HG02623 (cell line): ENCODE measurements around the gene ATF3.
A peak's percentile ranks its signal among the peaks of the same experiment; 100 is the strongest.

Experiments used
- ATAC-seq: cut with Tn5 transposase; IDR thresholded peaks from one replicate; pipeline ENCODE4 v1.9.1; 2021; ENCODE audit warnings: moderate library complexity; ENCODE audit not compliant: unreplicated experiment

ATF3 gene

GRCh38 chr1:212586206-212587015 is 22.1 kb upstream of the ATF3 start:
- peak; percentile 93 for ATAC-seq

- no peak for ATAC-seq
These were observed 21.3 kb upstream of the ATF3 start for GRCh38 chr1:212587016-212587887.

- ATAC-seq = no peak
These were observed 20.6 kb upstream of the ATF3 start for GRCh38 chr1:212587888-212588510.

GRCh38 chr1:212589446-212589845 is 19.1 kb upstream of the ATF3 start:
- no peak for ATAC-seq

- no peak for ATAC-seq
These were observed 16.6 kb upstream of the ATF3 start for GRCh38 chr1:212591922-212592321.

- ATAC-seq = no peak
These were observed 14.7 kb upstream of the ATF3 start for GRCh38 chr1:212593821-212594251.

GRCh38 chr1:212594640-212595039 is 13.9 kb upstream of the ATF3 start:
- no peak for ATAC-seq

- no peak for ATAC-seq
These were observed 13.3 kb upstream of the ATF3 start for GRCh38 chr1:212595229-212595628.

DNA sequence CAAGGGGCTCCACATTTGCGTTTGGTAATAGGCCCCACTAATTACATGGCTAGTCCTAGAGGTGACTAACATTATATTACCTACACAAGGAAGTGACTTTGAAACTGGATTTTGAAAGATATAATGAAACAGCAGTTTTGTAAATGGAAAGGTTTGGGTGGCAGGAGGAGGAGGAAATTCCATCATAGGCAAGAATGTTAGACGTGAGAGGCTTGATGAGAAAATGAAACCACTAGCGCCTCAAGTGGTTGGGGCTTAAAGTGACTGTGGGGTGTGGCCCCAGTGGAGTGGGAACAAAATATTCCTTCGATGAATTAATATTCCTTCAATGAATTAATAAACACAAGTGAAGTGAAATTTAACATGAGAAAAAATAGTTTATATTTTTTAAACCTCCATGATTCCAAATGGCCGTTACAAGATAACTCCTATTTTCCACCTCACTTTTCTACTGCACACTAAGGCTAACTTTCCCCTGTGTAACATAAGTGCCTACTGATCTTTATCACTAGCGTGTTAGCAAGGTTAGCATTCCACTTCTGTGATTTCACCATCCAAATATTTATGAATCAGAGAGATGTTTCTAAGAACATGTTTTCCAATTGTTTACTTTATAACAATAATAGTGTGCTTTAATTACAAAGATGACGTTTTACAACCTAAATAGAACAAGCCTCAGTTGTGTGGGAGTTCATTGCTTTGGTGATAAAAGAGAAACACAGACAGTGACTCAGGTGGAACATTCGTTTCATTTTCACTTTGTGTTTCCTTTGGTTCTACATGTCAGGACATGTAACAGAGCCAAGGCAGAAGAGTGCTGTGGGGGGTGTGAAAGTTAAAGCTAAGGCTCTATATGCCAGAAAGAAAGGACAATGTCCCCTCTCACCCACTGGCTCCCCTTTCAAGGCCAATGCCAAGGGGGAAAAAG is 12.5 kb upstream of the ATF3 start:
- peak; percentile 92 for ATAC-seq

DNA sequence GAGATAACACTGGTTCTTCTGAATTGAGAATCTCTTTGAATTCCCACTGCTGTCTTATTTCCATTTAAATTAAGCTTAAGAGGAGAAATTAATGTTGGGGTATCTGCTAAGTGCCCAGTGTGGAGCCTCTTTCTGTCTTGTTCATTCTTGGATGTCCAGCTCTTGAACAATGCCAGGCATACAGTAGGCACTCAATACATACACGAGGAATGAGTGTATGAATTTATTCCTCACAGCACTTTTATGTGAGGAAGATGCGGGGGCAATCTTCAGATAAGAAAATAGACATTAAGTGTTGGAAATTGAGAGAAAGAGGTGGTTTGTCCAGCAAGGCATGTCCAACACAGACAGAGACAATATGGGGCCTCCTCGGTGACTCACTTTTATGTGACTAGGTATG is 11.8 kb upstream of the ATF3 start:
- no peak for ATAC-seq

DNA sequence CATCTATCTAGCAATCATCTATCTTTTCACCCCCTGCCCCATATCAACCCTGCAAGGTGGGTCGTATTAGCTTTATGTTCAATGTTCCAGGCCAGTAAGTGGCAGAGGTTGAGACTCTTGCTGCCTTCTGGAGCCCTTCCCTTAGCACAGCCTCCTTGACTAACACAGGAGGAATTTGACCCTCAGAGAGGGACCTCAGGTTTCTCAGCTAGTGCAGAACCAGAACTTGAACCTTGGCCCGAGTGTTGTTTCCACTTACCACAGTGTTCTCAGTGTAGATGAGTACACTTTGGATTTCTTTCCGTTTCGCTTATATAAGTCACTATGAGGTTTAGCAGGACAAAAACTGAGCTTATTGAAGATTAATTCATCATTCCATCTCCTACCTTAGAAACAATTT is 11.1 kb upstream of the ATF3 start:
- no peak for ATAC-seq

- ATAC-seq = no peak
These were observed 8.3 kb upstream of the ATF3 start for GRCh38 chr1:212600071-212600915.

- no peak for ATAC-seq
These were observed 7.6 kb upstream of the ATF3 start for GRCh38 chr1:212600980-212601379.

- no peak for ATAC-seq
These were observed 7.0 kb upstream of the ATF3 start for GRCh38 chr1:212601524-212601923.

GRCh38 chr1:212605441-212606394 is 2.8 kb upstream of the ATF3 start:
- ATAC-seq = no peak

GRCh38 chr1:212606395-212607205 is 2.0 kb upstream of the ATF3 start:
- ATAC-seq = no peak

GRCh38 chr1:212607206-212607912 is 1.2 kb upstream of the ATF3 start:
- ATAC-seq = no peak
